ENCODE measurements around the gene CEP250.

Gene CEP250

GRCh38 chr20:35564905-35565304, 109.5 kb downstream of the CEP250 start:
- Histone ChIP-seq H3K9ac (ENCODE audit: low read length in 5 of 5) (no peak overlapping the region), H3K27ac (ENCODE audit: low read depth, low read length) (no peak overlapping the region), H3K9me3 (ENCODE audit: control insufficient read depth in 5 of 5, low read length in 5 of 5) (no peaks in the 10 kb centered on the region), H3K4me1 (ENCODE audit: control insufficient read depth in 5 of 5, insufficient read depth in 5 of 5, low read length in 5 of 5) (no peaks in the 10 kb centered on the region), H3K27me3 (ENCODE audit: control insufficient read depth in 5 of 5, insufficient read depth in 4 of 5, low read length in 5 of 5) (no peaks in the 10 kb centered on the region), H3K36me3 (ENCODE audit: control insufficient read depth in 5 of 5, insufficient read depth in 5 of 5, low read length in 5 of 5) (no peaks in the 10 kb centered on the region), H3K4me3 (ENCODE audit: low read depth in 1 of 5, low read length in 5 of 5) (no peak overlapping the region)

GRCh38 chr20:35568645-35569044, 113.2 kb downstream of the CEP250 start:
- H3K27me3 ChIP-seq (ENCODE audit: control insufficient read depth in 5 of 5, insufficient read depth in 4 of 5, low read length in 5 of 5): no peaks in the 10 kb centered on the region

More at GRCh38 chr20:35568645-35569044, 113.2 kb downstream of the CEP250 start:
- H3K4me1 ChIP-seq (ENCODE audit: control insufficient read depth in 5 of 5, insufficient read depth in 5 of 5, low read length in 5 of 5): no peaks in the 10 kb centered on the region
- no peaks in the 10 kb centered on the region for H3K36me3 ChIP-seq (ENCODE audit: control insufficient read depth in 5 of 5, insufficient read depth in 5 of 5, low read length in 5 of 5)
- no peak overlapping the region for H3K9ac ChIP-seq (ENCODE audit: low read length in 5 of 5)
- H3K4me3 ChIP-seq (ENCODE audit: low read depth in 1 of 5, low read length in 5 of 5): no peak overlapping the region
- no peak overlapping the region for H3K27ac ChIP-seq (ENCODE audit: low read depth, low read length)
- peaks cover 0 to 7% (median 6%) of the 10 kb centered on the region in 5 donors for H3K9me3 ChIP-seq (ENCODE audit: control insufficient read depth in 5 of 5, low read length in 5 of 5)

Data from subcutaneous abdominal adipose tissue (tissue), 5 donors.